Fibroblast of peridontal ligament (primary cell): ENCODE data around the gene ZBTB34.
A peak's percentile ranks its signal among the peaks of the same experiment; 100 is the strongest.
"Not testable (repeated sequence)": the region's sequence is repeated elsewhere in the genome, so short reads cannot be mapped to it uniquely, and the experiment has no call there.

ENCODE experiments used
- DNase-seq: peaks from one replicate; pipeline ENCODE4 v3.0.0-alpha.2; 2010; ENCODE audit errors: extremely low read depth

ZBTB34 gene

GRCh38 chr9:126860077-126860756, at the start of gene ZBTB34:
ZBTB34 (plus strand) TSS chr9:126860639; CDS start chr9:126879400, 18,761 bp downstream.
- peak; percentile 20 for DNase-seq

- DNase-seq = no peak
Measured at GRCh38 chr9:126813072-126813471, 47.4 kb upstream of the ZBTB34 start.

- DNase-seq = no peak
Measured at GRCh38 chr9:126814091-126814490, 46.3 kb upstream of the ZBTB34 start.

GRCh38 chr9:126817615-126818014, 42.8 kb upstream of the ZBTB34 start:
- not testable (repeated sequence) for DNase-seq

GRCh38 chr9:126818482-126818881, 42.0 kb upstream of the ZBTB34 start:
- no peak for DNase-seq

GRCh38 chr9:126819482-126819881, 41.0 kb upstream of the ZBTB34 start:
- no peak for DNase-seq

GRCh38 chr9:126822278-126822677, 38.2 kb upstream of the ZBTB34 start:
- no peak for DNase-seq

GRCh38 chr9:126822873-126823272, 37.6 kb upstream of the ZBTB34 start:
- DNase-seq = no peak

GRCh38 chr9:126824052-126824451, 36.4 kb upstream of the ZBTB34 start:
- DNase-seq = not testable (repeated sequence)

GRCh38 chr9:126827227-126827626, 33.2 kb upstream of the ZBTB34 start:
- DNase-seq = no peak

- DNase-seq = no peak
Measured at GRCh38 chr9:126829035-126829434, 31.4 kb upstream of the ZBTB34 start.

GRCh38 chr9:126830827-126831226, 29.6 kb upstream of the ZBTB34 start:
- DNase-seq = no peak

- no peak for DNase-seq
Measured at GRCh38 chr9:126832440-126832839, 28.0 kb upstream of the ZBTB34 start.

GRCh38 chr9:126833020-126833419, 27.4 kb upstream of the ZBTB34 start:
- no peak for DNase-seq

GRCh38 chr9:126833710-126834345, 26.6 kb upstream of the ZBTB34 start:
- DNase-seq = no peak

- DNase-seq = no peak
Measured at GRCh38 chr9:126834672-126835071, 25.8 kb upstream of the ZBTB34 start.

- peak; percentile 65 for DNase-seq
Measured at GRCh38 chr9:126836216-126836615, 24.2 kb upstream of the ZBTB34 start.

GRCh38 chr9:126838055-126838811, 22.2 kb upstream of the ZBTB34 start:
- DNase-seq = no peak

GRCh38 chr9:126838895-126839294, 21.5 kb upstream of the ZBTB34 start:
- no peak for DNase-seq

GRCh38 chr9:126839301-126839700, 21.1 kb upstream of the ZBTB34 start:
- DNase-seq = no peak

GRCh38 chr9:126842220-126842842, 18.1 kb upstream of the ZBTB34 start:
- no peak for DNase-seq
